Hepatocyte (in vitro differentiated cells): ENCODE data around the gene SDHB. TPM values are rescaled to one million over a fixed set of nuclear protein-coding genes. Genes with fewer than 3 reads are reported as not detected.

Experiments used
- DNase-seq: peaks from one replicate; pipeline ENCODE4 v3.0.0-alpha.2; 2016; ENCODE audit warnings: low spot score
- H2AFZ ChIP-seq: fragments of 200-600 bp; sonication (generic); 2 replicates; pipeline ENCODE4 v1.6.0; 2016; ENCODE audit warnings: antibody characterized with exemption, mild to moderate bottlenecking
- H3K27ac ChIP-seq: fragments of 200-600 bp; sonication (generic); 2 replicates; pipeline ENCODE4 v1.5.1; 2016; ENCODE audit warnings: mild to moderate bottlenecking
- H3K27me3 ChIP-seq: fragments of 200-600 bp; sonication (generic); 2 replicates; pipeline ENCODE4 v1.6.1; 2016
- H3K36me3 ChIP-seq: fragments of 200-600 bp; sonication (generic); replicated peaks from 2 replicates; pipeline ENCODE4 v1.5.1; 2016; ENCODE audit warnings: low read depth; ENCODE audit not compliant: insufficient read depth
- H3K4me1 ChIP-seq: fragments of 200-600 bp; sonication (generic); 2 replicates; pipeline ENCODE4 v1.5.1; 2016; ENCODE audit warnings: mild to moderate bottlenecking, moderate library complexity; ENCODE audit not compliant: insufficient read depth
- H3K4me2 ChIP-seq: fragments of 200-600 bp; sonication (generic); 2 replicates; pipeline ENCODE4 v1.6.0; 2016
- H3K4me3 ChIP-seq: fragments of 200-600 bp; sonication (generic); 2 replicates; pipeline ENCODE4 v1.5.1; 2016; ENCODE audit warnings: mild to moderate bottlenecking
- H3K79me2 ChIP-seq: fragments of 200-600 bp; sonication (generic); 2 replicates; pipeline ENCODE4 v1.6.0; 2017; ENCODE audit warnings: mild to moderate bottlenecking
- H3K9me2 ChIP-seq: fragments of 200-600 bp; sonication (generic); replicated peaks from 2 replicates; pipeline ENCODE4 v1.6.0; 2017; ENCODE audit warnings: mild to moderate bottlenecking; ENCODE audit not compliant: insufficient read depth
- H3K9me3 ChIP-seq: fragments of 200-600 bp; sonication (generic); 2 replicates; pipeline ENCODE4 v1.5.1; 2016; ENCODE audit warnings: low read depth, mild to moderate bottlenecking
- H4K20me1 ChIP-seq: fragments of 200-600 bp; sonication (generic); 2 replicates; pipeline ENCODE4 v1.6.0; 2016; ENCODE audit warnings: mild to moderate bottlenecking; ENCODE audit not compliant: insufficient read depth, poor library complexity, severe bottlenecking
- EZH2 ChIP-seq: fragments of 200-600 bp; sonication (generic); IDR thresholded peaks from 2 replicates; pipeline ENCODE4 v1.6.1; 2016; ENCODE audit warnings: antibody characterized with exemption, mild to moderate bottlenecking, borderline replicate concordance
- EZH2phosphoT487 ChIP-seq: fragments of 200-600 bp; sonication (generic); IDR thresholded peaks from one replicate; pipeline ENCODE4 v1.6.1; 2018; ENCODE audit warnings: antibody characterized with exemption, mild to moderate bottlenecking, low read depth, moderate library complexity; ENCODE audit not compliant: unreplicated experiment, severe bottlenecking
- WGBS: methylation state at CpG from one replicate; pipeline ENCODE4 v1.1.6; 2016; ENCODE audit warnings: low lambda C conversion rate; ENCODE audit errors: missing lambda C conversion rate; 5-methylcytosine and 5-hydroxymethylcytosine counted together
- polyA plus RNA-seq: library from polyadenylated mRNA; unstranded; fragments of >200 nt; fragmentation: Nextera tagmentation; extraction: Ambion mirVana; gene quantifications from 2 replicates; pipeline ENCODE4 v1.2.1, GENCODE V29; 2016
- total RNA-seq: library from RNA; depleted of rRNA; stranded (reverse); fragments of >200 nt; gene quantifications from 2 replicates; pipeline ENCODE4 v1.2.3, GENCODE V29; 2014
- TF ChIP-seq, protein P1 (sequence below): fragments of 200-600 bp; sonication (generic); IDR thresholded peaks from 2 replicates; pipeline ENCODE4 v1.5.1; 2016; ENCODE audit warnings: antibody characterized with exemption, mild to moderate bottlenecking; ENCODE audit not compliant: poor library complexity

SDHB gene
- total and polyA plus RNA-seq, 2 experiments from 2014 or later: 144 to 175 TPM

- Histone ChIP-seq H3K4me3 (no peak overlapping the region), H4K20me1 (peaks cover 20% of the 10 kb centered on the region), H3K79me2 (peaks cover 24% of the 10 kb centered on the region), H3K4me1 (peaks cover 12% of the 10 kb centered on the region), H3K4me2 (no peak overlapping the region), H3K36me3 (no peaks in the 10 kb centered on the region), H3K27me3 (no peaks in the 10 kb centered on the region), H3K9me2 (no peaks in the 10 kb centered on the region), H2AFZ (no peak overlapping the region), H3K9me3 (no peaks in the 10 kb centered on the region), H3K27ac (peak overlapping the region; percentile 46)
- DNase-seq: no peak
- 88% methylated on average over 9 of the region's 9 CpGs for WGBS
- TF ChIP-seq, protein P1, sequence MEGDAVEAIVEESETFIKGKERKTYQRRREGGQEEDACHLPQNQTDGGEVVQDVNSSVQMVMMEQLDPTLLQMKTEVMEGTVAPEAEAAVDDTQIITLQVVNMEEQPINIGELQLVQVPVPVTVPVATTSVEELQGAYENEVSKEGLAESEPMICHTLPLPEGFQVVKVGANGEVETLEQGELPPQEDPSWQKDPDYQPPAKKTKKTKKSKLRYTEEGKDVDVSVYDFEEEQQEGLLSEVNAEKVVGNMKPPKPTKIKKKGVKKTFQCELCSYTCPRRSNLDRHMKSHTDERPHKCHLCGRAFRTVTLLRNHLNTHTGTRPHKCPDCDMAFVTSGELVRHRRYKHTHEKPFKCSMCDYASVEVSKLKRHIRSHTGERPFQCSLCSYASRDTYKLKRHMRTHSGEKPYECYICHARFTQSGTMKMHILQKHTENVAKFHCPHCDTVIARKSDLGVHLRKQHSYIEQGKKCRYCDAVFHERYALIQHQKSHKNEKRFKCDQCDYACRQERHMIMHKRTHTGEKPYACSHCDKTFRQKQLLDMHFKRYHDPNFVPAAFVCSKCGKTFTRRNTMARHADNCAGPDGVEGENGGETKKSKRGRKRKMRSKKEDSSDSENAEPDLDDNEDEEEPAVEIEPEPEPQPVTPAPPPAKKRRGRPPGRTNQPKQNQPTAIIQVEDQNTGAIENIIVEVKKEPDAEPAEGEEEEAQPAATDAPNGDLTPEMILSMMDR: no peak
- no peak for TF ChIP-seq EZH2phosphoT487
- TF ChIP-seq EZH2: no peak
Observed at GRCh38 chr1:16973215-16973614, 80.6 kb downstream of the SDHB start.

DNA sequence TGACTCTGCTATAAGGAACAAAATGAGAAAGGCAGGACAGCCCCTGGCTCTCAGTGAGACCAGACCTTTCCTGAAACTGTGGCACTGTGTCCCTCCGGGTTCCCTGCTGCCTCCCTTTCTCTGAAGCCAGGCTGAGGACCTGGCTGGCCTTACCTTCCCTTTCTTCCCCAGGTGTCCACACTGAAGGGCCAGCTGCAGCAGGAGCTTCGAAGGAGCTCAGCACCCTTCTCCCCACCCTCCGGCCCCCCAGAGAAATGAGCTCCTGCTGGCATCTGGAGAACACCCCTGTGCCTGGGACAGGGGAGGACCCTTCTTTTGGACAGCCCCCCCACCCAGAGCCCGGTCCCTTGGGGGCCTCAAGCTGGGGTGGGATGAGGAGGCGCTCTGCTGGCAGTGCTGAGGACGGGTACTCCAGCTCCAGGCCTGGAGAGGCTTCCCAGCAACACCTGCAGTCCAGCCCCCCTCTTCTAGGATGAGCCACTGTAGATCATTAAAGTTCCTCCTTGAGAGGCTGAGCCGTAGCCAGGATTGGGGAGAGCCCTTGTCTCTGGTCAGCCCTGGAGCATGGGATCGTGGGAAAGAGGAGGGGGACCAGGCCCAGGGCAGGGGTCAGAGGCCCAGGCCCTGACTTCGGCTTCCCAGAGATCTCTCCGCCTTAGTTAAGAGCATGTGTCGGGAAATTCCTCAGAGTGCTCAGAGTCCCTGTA, 81.5 kb downstream of the SDHB start:
- Histone ChIP-seq H3K27me3 (no peaks in the 10 kb centered on the region), H2AFZ (no peak overlapping the region), H3K9me3 (no peaks in the 10 kb centered on the region), H3K4me3 (no peak overlapping the region), H3K79me2 (peaks cover 15% of the 10 kb centered on the region), H3K27ac (peak overlapping the region; percentile 46), H3K36me3 (no peaks in the 10 kb centered on the region), H3K4me2 (no peak overlapping the region), H3K9me2 (no peaks in the 10 kb centered on the region), H4K20me1 (peaks cover 11% of the 10 kb centered on the region), H3K4me1 (peaks cover 12% of the 10 kb centered on the region)
- 73% methylated on average over 11 of the region's 11 CpGs for WGBS
- TF ChIP-seq, protein P1: no peak
- no peak for TF ChIP-seq EZH2phosphoT487
- TF ChIP-seq EZH2: no peak
- no peak for DNase-seq

DNA sequence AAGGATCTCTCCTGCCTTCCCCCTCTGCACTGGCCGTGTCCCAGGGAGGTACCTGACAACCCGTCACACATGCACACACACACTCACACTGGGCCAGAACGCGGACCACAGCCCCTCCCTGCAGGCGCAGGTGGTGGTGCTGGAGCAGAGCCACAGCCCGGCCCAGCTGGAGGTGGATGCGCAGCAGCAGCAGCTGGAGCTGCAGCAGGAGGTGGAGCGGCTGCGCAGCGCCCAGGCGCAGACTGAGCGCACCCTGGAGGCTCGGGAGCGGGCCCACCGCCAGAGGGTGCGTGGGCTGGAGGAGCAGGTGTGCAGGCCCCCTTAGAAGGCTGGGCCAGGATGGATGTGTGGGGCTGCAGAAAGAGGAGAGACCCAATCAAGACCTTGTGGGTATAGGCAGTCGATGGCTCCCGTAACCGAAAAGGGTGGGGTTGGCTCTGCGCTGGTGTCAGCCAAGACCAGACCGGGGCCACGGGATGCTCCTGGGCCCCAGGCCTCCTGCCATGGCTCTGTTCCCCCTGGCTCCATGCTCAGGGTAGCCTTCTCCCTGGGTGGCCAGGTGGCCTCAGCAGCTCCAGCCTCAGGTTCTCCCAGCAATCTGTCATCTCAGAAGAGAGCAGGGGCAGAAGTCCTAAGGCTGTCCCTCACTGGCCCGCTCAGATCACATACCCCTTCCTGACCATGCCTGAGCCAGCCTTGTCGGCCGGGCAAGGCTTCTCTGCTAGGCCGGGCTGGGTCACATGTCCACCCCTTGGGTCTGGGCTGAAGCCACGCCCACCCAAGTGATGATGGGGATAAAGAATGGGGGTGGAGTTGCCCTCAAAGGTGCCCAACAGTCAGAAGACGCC, 82.3 kb downstream of the SDHB start:
- Histone ChIP-seq H3K36me3 (no peaks in the 10 kb centered on the region), H2AFZ (no peak overlapping the region), H4K20me1 (peaks cover 7% of the 10 kb centered on the region), H3K4me2 (no peak overlapping the region), H3K9me3 (no peaks in the 10 kb centered on the region), H3K9me2 (no peaks in the 10 kb centered on the region), H3K27me3 (no peaks in the 10 kb centered on the region), H3K79me2 (peaks cover 7% of the 10 kb centered on the region), H3K27ac (peak overlapping the region; percentile 46), H3K4me1 (peaks cover 14% of the 10 kb centered on the region), H3K4me3 (no peak overlapping the region)
- DNase-seq: peak; percentile 71
- no peak for TF ChIP-seq EZH2phosphoT487
- 81% methylated on average over 28 of the region's 28 CpGs for WGBS
